Measurements from ENCODE around the gene POU3F1.

POU3F1 gene

DNA sequence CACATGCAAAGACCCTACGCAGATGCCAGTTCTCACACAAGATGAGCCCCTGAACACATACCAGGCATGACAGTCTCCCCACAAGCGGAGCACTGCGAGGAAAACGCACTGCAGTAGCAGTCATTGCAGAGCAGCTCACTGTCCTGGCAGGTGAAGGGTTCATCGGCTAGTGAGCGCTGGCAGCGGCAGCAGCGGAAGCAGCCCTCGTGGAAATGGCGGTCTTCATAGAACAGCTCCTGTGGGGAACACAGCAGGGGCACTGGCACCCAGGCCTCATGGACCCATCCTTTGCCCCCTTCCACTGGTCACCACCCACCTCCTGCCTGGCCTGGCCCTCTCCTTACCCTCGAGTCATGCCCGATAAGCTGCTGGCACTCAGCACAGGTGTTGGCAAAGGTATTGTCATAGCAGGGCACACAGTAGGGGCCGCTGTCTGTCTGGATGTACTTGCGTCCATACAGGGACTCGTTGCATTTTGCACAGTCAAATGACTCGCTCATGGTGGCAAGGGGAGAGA lies 47.6 kb downstream of the POU3F1 start:
- Histone ChIP-seq H3K4me3 (ENCODE audit: low read depth, low read length, poor library complexity, severe bottlenecking) (no peak overlapping the region), H3K9me3 (ENCODE audit: low read length) (no peaks in the 10 kb centered on the region), H2AFZ (ENCODE audit: low read length) (no peak overlapping the region), H3F3A (ENCODE audit: insufficient read depth, low read length) (no peaks in the 10 kb centered on the region), H3K4me1 (ENCODE audit: insufficient read depth, low read length, severe bottlenecking) (peaks cover 18% of the 10 kb centered on the region), H3K9me2 (ENCODE audit: low read depth, low read length) (no peaks in the 10 kb centered on the region), H3K9ac (ENCODE audit: low read length) (no peak overlapping the region), H3K27me3 (ENCODE audit: insufficient read depth, low read length) (no peaks in the 10 kb centered on the region), H4K20me1 (ENCODE audit: insufficient read depth, low read length) (no peaks in the 10 kb centered on the region), H3K27ac (ENCODE audit: low read depth, low read length, poor library complexity, severe bottlenecking) (no peak overlapping the region), H3K4me2 (ENCODE audit: low read length) (no peak overlapping the region), H3K36me3 (ENCODE audit: insufficient read depth, low read length) (no peaks in the 10 kb centered on the region), H3K79me2 (ENCODE audit: insufficient read depth, low read length) (no peaks in the 10 kb centered on the region)
- TF ChIP-seq EZH2 (IDR thresholded peaks at IDR 0.05; ENCODE audit: borderline replicate concordance, low read length): no peak
- TF ChIP-seq, protein P1, sequence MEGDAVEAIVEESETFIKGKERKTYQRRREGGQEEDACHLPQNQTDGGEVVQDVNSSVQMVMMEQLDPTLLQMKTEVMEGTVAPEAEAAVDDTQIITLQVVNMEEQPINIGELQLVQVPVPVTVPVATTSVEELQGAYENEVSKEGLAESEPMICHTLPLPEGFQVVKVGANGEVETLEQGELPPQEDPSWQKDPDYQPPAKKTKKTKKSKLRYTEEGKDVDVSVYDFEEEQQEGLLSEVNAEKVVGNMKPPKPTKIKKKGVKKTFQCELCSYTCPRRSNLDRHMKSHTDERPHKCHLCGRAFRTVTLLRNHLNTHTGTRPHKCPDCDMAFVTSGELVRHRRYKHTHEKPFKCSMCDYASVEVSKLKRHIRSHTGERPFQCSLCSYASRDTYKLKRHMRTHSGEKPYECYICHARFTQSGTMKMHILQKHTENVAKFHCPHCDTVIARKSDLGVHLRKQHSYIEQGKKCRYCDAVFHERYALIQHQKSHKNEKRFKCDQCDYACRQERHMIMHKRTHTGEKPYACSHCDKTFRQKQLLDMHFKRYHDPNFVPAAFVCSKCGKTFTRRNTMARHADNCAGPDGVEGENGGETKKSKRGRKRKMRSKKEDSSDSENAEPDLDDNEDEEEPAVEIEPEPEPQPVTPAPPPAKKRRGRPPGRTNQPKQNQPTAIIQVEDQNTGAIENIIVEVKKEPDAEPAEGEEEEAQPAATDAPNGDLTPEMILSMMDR (IDR thresholded peaks at IDR 0.05; ENCODE audit: low read length): peak; percentile 9; the same call in 1 of the 2 replicates

DNA sequence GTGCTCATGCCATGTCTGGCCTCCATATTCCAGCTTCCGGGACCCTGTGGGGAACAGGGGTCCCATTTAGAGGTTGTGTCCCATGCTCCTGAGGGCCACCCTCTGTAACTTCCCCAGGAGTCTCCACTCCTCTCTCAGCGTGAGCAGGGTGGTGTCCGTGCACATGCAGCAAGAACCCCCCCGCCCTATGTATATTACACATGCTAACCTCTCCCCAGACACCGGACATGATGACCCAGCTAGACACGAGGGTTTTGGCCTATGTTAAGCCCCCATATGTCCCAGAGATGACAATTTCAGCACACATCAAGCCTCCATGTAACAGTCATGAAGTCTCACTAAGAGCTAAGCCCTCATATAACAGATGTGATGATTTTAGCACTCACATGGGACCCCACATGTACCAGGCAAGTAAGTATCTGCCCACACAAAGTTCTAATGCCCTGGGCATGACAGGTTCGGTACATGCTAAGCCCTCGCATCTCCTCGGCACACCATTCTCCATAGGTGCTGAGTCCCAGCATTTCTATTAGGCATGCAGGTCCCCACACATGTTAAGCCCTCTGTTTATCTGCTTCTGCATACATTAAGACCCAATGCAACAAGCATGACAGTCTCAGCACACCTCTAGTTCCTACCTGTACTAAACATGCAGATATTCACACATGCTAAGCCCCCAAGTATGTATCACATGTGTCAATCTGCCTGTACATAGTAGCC lies 48.3 kb downstream of the POU3F1 start:
- Histone ChIP-seq H3K27ac (ENCODE audit: low read depth, low read length, poor library complexity, severe bottlenecking) (no peak overlapping the region), H3K9ac (ENCODE audit: low read length) (no peak overlapping the region), H3F3A (ENCODE audit: insufficient read depth, low read length) (no peaks in the 10 kb centered on the region), H4K20me1 (ENCODE audit: insufficient read depth, low read length) (no peaks in the 10 kb centered on the region), H3K4me3 (ENCODE audit: low read depth, low read length, poor library complexity, severe bottlenecking) (no peak overlapping the region), H3K4me1 (ENCODE audit: insufficient read depth, low read length, severe bottlenecking) (peaks cover 18% of the 10 kb centered on the region), H3K4me2 (ENCODE audit: low read length) (no peak overlapping the region), H3K9me2 (ENCODE audit: low read depth, low read length) (no peaks in the 10 kb centered on the region), H2AFZ (ENCODE audit: low read length) (no peak overlapping the region), H3K36me3 (ENCODE audit: insufficient read depth, low read length) (no peaks in the 10 kb centered on the region), H3K27me3 (ENCODE audit: insufficient read depth, low read length) (no peaks in the 10 kb centered on the region), H3K9me3 (ENCODE audit: low read length) (no peaks in the 10 kb centered on the region), H3K79me2 (ENCODE audit: insufficient read depth, low read length) (no peaks in the 10 kb centered on the region)
- TF ChIP-seq EZH2 (IDR thresholded peaks at IDR 0.05; ENCODE audit: borderline replicate concordance, low read length): no peak
- TF ChIP-seq, protein P1 (IDR thresholded peaks at IDR 0.05; ENCODE audit: low read length): no peak

DNA sequence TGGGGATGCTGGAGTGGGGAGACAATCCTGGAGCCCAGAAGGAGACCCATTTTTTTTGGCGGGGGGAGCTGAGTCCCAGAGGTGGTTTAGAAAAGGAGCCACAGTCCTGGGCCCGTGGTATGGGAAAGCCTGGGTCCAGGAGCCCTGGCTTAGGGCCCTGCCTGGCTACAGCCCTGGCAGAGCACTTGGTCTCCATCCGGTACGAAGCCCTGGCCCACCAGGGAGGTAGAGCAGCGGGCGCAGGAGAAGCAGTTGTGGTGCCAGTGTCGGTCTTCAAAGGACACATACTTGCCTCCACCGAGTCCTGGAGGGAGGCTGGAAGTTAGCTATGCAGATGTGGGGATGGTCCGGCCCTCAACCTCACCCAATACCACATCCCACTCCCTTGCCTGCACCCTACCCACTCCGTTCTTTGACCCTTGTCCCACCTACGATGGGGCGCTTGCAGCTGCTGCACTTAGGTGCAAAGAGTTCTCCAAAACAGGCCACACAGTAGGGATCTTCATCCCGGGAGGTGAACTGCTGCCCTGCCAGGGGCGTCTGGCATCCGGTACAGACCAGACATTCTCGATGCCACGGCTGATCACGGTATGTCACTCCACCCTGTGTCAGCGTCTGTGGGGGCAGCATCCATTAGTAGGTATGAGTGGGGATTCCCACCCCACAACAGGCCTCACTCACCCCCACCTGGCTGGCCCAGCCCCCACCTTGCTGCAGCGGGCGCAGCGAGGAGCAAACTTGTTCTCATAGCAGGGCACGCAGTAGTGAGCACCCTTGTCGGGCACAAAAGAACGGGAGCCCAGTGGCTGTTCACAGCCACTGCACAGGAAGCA lies 49.1 kb downstream of the POU3F1 start:
- no peaks in the 10 kb centered on the region for H3K27me3 ChIP-seq (ENCODE audit: insufficient read depth, low read length)
- H3K36me3 ChIP-seq (ENCODE audit: insufficient read depth, low read length): no peaks in the 10 kb centered on the region
- no peak overlapping the region for H3K9ac ChIP-seq (ENCODE audit: low read length)
- no peak overlapping the region for H3K27ac ChIP-seq (ENCODE audit: low read depth, low read length, poor library complexity, severe bottlenecking)
- H3F3A ChIP-seq (ENCODE audit: insufficient read depth, low read length): no peaks in the 10 kb centered on the region
- no peaks in the 10 kb centered on the region for H3K9me2 ChIP-seq (ENCODE audit: low read depth, low read length)
- no peak overlapping the region for H2AFZ ChIP-seq (ENCODE audit: low read length)
- H3K4me2 ChIP-seq (ENCODE audit: low read length): no peak overlapping the region
- no peaks in the 10 kb centered on the region for H3K79me2 ChIP-seq (ENCODE audit: insufficient read depth, low read length)
- no peaks in the 10 kb centered on the region for H4K20me1 ChIP-seq (ENCODE audit: insufficient read depth, low read length)
- H3K4me1 ChIP-seq (ENCODE audit: insufficient read depth, low read length, severe bottlenecking): peaks cover 18% of the 10 kb centered on the region
- TF ChIP-seq, protein P1 (IDR thresholded peaks at IDR 0.05; ENCODE audit: low read length): no peak
- TF ChIP-seq EZH2 (IDR thresholded peaks at IDR 0.05; ENCODE audit: borderline replicate concordance, low read length): no peak
- H3K9me3 ChIP-seq (ENCODE audit: low read length): no peaks in the 10 kb centered on the region
- H3K4me3 ChIP-seq (ENCODE audit: low read depth, low read length, poor library complexity, severe bottlenecking): no peak overlapping the region
